Measurements from ENCODE around the gene METTL25.

DNA sequence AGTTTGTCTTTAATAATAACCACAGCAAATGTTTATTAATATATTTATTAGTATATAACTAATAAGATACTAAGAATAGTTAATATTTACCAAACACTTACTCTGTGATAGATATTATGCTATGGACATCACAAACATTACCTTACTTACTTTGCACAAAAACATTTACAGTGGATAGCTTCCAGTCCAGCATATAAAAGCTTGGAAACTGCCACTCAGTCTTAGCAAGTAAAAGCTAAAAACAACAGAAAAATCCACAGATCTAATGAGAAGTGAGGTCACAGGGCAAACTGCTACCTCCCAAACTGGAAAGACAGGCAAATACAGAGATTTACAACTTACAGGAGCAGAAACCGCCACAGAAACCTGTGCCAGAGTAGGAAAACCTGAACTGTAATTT lies 99.8 kb downstream of the METTL25 start:
- TF ChIP-seq POLR2A (IDR thresholded peaks at IDR 0.05; ENCODE audit: low read depth) (no peak), CTCF (IDR thresholded peaks at IDR 0.05) (no peak)
